Testis (tissue), 2 donors: Measurements from ENCODE around the gene MYO18A.

Experiments
- CTCF ChIP-seq, 3 experiments: fragments of 450-650 bp in 2 of 3; fragments of 200-600 bp in 1 of 3; sonication (generic) in 1 of 3; IDR thresholded peaks; one replicate each; pipeline ENCODE4 v1.5.1; 2016 to 2019; ENCODE audit warnings: antibody characterized with exemption in 3 of 3, mild to moderate bottlenecking in 2 of 3, moderate library complexity in 1 of 3
- POLR2A ChIP-seq: fragments of 450-650 bp; IDR thresholded peaks from one replicate; pipeline ENCODE4 v1.6.1; 2017; ENCODE audit warnings: antibody characterized with exemption, mild to moderate bottlenecking, moderate library complexity

DNA sequence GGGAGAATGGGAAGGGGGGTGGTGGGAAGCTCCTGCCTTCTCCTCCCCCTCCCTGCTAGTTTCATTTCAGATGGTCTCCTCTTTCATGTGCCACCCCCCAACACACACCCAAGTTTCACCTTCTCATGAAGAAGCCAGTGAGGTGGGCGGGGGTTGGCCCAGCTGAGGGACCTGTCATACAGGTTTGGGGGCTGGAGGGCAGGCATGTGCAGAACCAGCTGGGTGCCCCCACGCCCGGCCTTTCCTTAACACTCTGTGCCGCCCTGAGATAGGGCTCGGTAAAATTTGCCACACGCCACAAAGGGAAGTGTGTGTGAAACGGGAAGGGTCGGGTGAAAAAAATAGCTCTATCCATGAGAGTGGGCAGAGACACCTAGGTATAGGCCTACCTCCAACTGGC, 79.9 kb downstream of the MYO18A start:
- TF ChIP-seq CTCF (IDR thresholded peaks at IDR 0.05) (no peak), POLR2A (no peak)
